PC-9 (cell line): ENCODE data around the gene SIGLEC12. TPM values are rescaled to one million over a fixed set of nuclear protein-coding genes. Genes with fewer than 3 reads are reported as not detected.

ENCODE experiments used
- BruUV-seq: library from RNA; stranded (reverse); fragments of 400-500 nt; replicated peaks from 2 replicates; lab custom pipeline; 2021; lab: Mats Ljungman, UMichigan
- CTCF ChIA-PET: fragments of 300-600 bp; sonication (Branson Sonifier 250); formaldehyde crosslinking; loops from one replicate; lab custom pipeline; 2022; ENCODE audit warnings: antibody characterized with exemption; lab: Charles Lee
- POLR2A ChIA-PET: fragments of 300-600 bp; sonication (Branson Sonifier 250); formaldehyde crosslinking; loops from one replicate; lab custom pipeline; 2022; ENCODE audit warnings: antibody characterized with exemption; ENCODE audit not compliant: unreplicated experiment; lab: Charles Lee
- DNase-seq, 2 experiments: peaks; one replicate each; pipeline versions ENCODE4 v3.0.0 to v3.0.0-alpha.2; 2015 to 2022; ENCODE audit warnings: mixed read lengths in 1 of 2
- H2AFZ ChIP-seq: fragments of 200-600 bp; sonication (generic); 2 replicates; pipeline ENCODE4 v1.8.1; 2017; ENCODE audit warnings: antibody characterized with exemption
- H3F3A ChIP-seq: fragments of 200-600 bp; sonication (generic); 2 replicates; pipeline ENCODE4 v1.8.1; 2017; ENCODE audit warnings: antibody characterized with exemption, mild to moderate bottlenecking, low read depth; ENCODE audit not compliant: insufficient read depth
- H3K27ac ChIP-seq: fragments of 200-600 bp; sonication (generic); 2 replicates; pipeline ENCODE4 v1.6.1; 2016; ENCODE audit warnings: mixed run types
- H3K27me3 ChIP-seq: fragments of 200-600 bp; sonication (generic); 2 replicates; pipeline ENCODE4 v1.6.1; 2016; ENCODE audit warnings: low read depth, mixed run types; ENCODE audit not compliant: insufficient read depth
- H3K36me3 ChIP-seq: fragments of 200-600 bp; sonication (generic); 2 replicates; pipeline ENCODE4 v1.6.1; 2016; ENCODE audit warnings: low read depth, mixed run types
- H3K4me1 ChIP-seq: fragments of 200-600 bp; sonication (generic); replicated peaks from 2 replicates; pipeline ENCODE4 v1.6.1; 2016; ENCODE audit warnings: mixed run types; ENCODE audit not compliant: insufficient read depth
- H3K4me2 ChIP-seq: fragments of 200-600 bp; sonication (generic); 2 replicates; pipeline ENCODE4 v1.6.1; 2017; ENCODE audit warnings: mixed run types
- H3K4me3 ChIP-seq: fragments of 200-600 bp; sonication (generic); 2 replicates; pipeline ENCODE4 v1.6.1; 2016; ENCODE audit warnings: mixed run types
- H3K79me2 ChIP-seq: fragments of 200-600 bp; sonication (generic); 2 replicates; pipeline ENCODE4 v1.6.1; 2017; ENCODE audit warnings: low read depth, mixed run types
- H3K9me2 ChIP-seq: fragments of 200-600 bp; sonication (generic); 2 replicates; pipeline ENCODE4 v1.8.1; 2017; ENCODE audit warnings: mild to moderate bottlenecking; ENCODE audit not compliant: insufficient read depth
- H3K9me3 ChIP-seq: fragments of 200-600 bp; sonication (generic); 2 replicates; pipeline ENCODE4 v1.8.1; 2016; ENCODE audit warnings: low read depth; ENCODE audit not compliant: insufficient read depth
- H4K20me1 ChIP-seq: fragments of 200-600 bp; sonication (generic); 2 replicates; pipeline ENCODE4 v1.8.1; 2017; ENCODE audit not compliant: insufficient read depth
- CTCF ChIP-seq: fragments of 200-600 bp; sonication (generic); conservative IDR thresholded peaks from 2 replicates; pipeline ENCODE4 v1.6.1; 2017; ENCODE audit warnings: mixed run types, antibody characterized with exemption, mild to moderate bottlenecking, moderate library complexity
- EZH2 ChIP-seq: fragments of 200-600 bp; sonication (generic); IDR thresholded peaks from 2 replicates; pipeline ENCODE4 v1.8.0; 2017; ENCODE audit warnings: antibody characterized with exemption, low read depth
- intact Hi-C: fragments of 100-400 bp; cut with micrococcal nuclease; formaldehyde crosslinking; loops from one replicate; pipeline ENCODE4 v1.10.0; 2022; ENCODE audit not compliant: unreplicated experiment
- total RNA-seq: library from RNA; stranded (reverse); gene quantifications from 2 replicates; pipeline ENCODE4 v1.2.3, GENCODE V29; 2021

Gene SIGLEC12
- total RNA-seq, 1 experiment from 2014 or later, result not detected

GRCh38 chr19:51476164-51476563, 25.4 kb downstream of the SIGLEC12 start:
- no peaks in the 10 kb centered on the region for H3K79me2 ChIP-seq
- BruUV-seq, result no TSS peak
- no peaks in the 10 kb centered on the region for H3K36me3 ChIP-seq
- peaks cover 39% of the 10 kb centered on the region; the same call in 1 of the 2 replicates for H3K27me3 ChIP-seq
- no peak overlapping the region for H3K27ac ChIP-seq
- intact Hi-C loops, result no loop called here
- ChIA-PET CTCF (interaction anchor here (0.7 kb wide), 1 partner anchor 191 kb away, joined by 4 read pairs; no protein-coding TSS in a partner anchor), POLR2A (interaction anchor here (0.6 kb wide), 1 partner anchor 95 kb away, joined by 4 read pairs; the partner anchor contains the start of gene ZNF175)
- TF ChIP-seq EZH2, result no peak
- no peak for TF ChIP-seq CTCF
- DNase-seq, result no peak
- H3F3A ChIP-seq, result no peaks in the 10 kb centered on the region
- no peaks in the 10 kb centered on the region for H3K9me2 ChIP-seq
- H3K4me3 ChIP-seq, result no peak overlapping the region
- H4K20me1 ChIP-seq, result no peaks in the 10 kb centered on the region
- no peak overlapping the region for H3K4me2 ChIP-seq
- no peaks in the 10 kb centered on the region for H3K4me1 ChIP-seq
- H3K9me3 ChIP-seq, result no peaks in the 10 kb centered on the region
- H2AFZ ChIP-seq, result no peak overlapping the region

- H4K20me1 ChIP-seq, result no peaks in the 10 kb centered on the region
- H3K27me3 ChIP-seq, result peaks cover 23% of the 10 kb centered on the region; the same call in 1 of the 2 replicates
- no peak overlapping the region for H3K27ac ChIP-seq
- no peak overlapping the region for H3K4me2 ChIP-seq
- H3K36me3 ChIP-seq, result no peaks in the 10 kb centered on the region
- POLR2A ChIA-PET, result no interaction called here
- no peaks in the 10 kb centered on the region for H3K79me2 ChIP-seq
- intact Hi-C loops, result loop anchor here (1.0 to 2.0 kb wide), 2 partner anchors 184 to 304 kb away; no protein-coding TSS in a partner anchor
- H3K4me3 ChIP-seq, result no peak overlapping the region
- no peaks in the 10 kb centered on the region for H3K4me1 ChIP-seq
- peak in 1 of 2 experiments; percentile 59 for DNase-seq
- no peaks in the 10 kb centered on the region for H3K9me3 ChIP-seq
- TF ChIP-seq EZH2, result no peak
- peak; percentile 90 for TF ChIP-seq CTCF
- H3K9me2 ChIP-seq, result no peaks in the 10 kb centered on the region
- CTCF ChIA-PET, result interaction anchor here (2.7 kb wide), 1 partner anchor 184 kb away, joined by 12 read pairs; no protein-coding TSS in a partner anchor
- H2AFZ ChIP-seq, result no peak overlapping the region
- no peaks in the 10 kb centered on the region for H3F3A ChIP-seq
- BruUV-seq, result no TSS peak
These were observed 28.4 kb downstream of the SIGLEC12 start for GRCh38 chr19:51473009-51473707.

GRCh38 chr19:51472607-51473006, 29.0 kb downstream of the SIGLEC12 start:
- TF ChIP-seq EZH2, result no peak
- TF ChIP-seq CTCF, result no peak
- ChIA-PET POLR2A (no interaction called here), CTCF (interaction anchor here (0.6 to 2.7 kb wide), 2 partner anchors 184 to 342 kb away, joined by 3 to 12 read pairs; no protein-coding TSS in a partner anchor)
- no peaks in the 10 kb centered on the region for H3K79me2 ChIP-seq
- H3K4me3 ChIP-seq, result no peak overlapping the region
- H3K27me3 ChIP-seq, result peaks cover 21% of the 10 kb centered on the region; the same call in 1 of the 2 replicates
- no peak overlapping the region for H3K4me2 ChIP-seq
- no peak overlapping the region for H3K27ac ChIP-seq
- intact Hi-C loops, result loop anchor here (1.0 to 2.0 kb wide), 2 partner anchors 185 to 304 kb away; no protein-coding TSS in a partner anchor
- H4K20me1 ChIP-seq, result no peaks in the 10 kb centered on the region
- H3F3A ChIP-seq, result no peaks in the 10 kb centered on the region
- BruUV-seq, result no TSS peak
- H3K9me3 ChIP-seq, result no peaks in the 10 kb centered on the region
- H3K4me1 ChIP-seq, result no peaks in the 10 kb centered on the region
- H3K36me3 ChIP-seq, result no peaks in the 10 kb centered on the region
- DNase-seq, result no peak
- H2AFZ ChIP-seq, result no peak overlapping the region
- no peaks in the 10 kb centered on the region for H3K9me2 ChIP-seq
